Liver (tissue), 9 donors: ENCODE measurements around the gene ASMTL. TPM values are rescaled to one million over a fixed set of nuclear protein-coding genes. Genes with fewer than 3 reads are reported as not detected.

Experiments used
- DNase-seq: peaks from one replicate; pipeline ENCODE4 v3.0.0-alpha.2; 2017; ENCODE audit warnings: low spot score
- H3K27ac ChIP-seq, 2 donors: one replicate each; pipeline ENCODE4 v1.7.0; 2013; ENCODE audit warnings: inconsistent platforms in 2 of 2, low read length in 2 of 2, control low read depth in 1 of 2, low read depth in 1 of 2, mild to moderate bottlenecking in 1 of 2
- H3K27me3 ChIP-seq, 4 donors: one replicate each; pipeline versions ENCODE4 v1.6.1 to v1.7.0; 2013; ENCODE audit warnings: low read length in 3 of 4, inconsistent platforms in 1 of 4, mild to moderate bottlenecking in 1 of 4, moderate library complexity in 1 of 4; ENCODE audit not compliant: control insufficient read depth in 4 of 4, insufficient read depth in 4 of 4
- H3K36me3 ChIP-seq, 4 donors: one replicate each; pipeline versions ENCODE4 v1.6.1 to v1.7.0; 2013; ENCODE audit warnings: low read length in 3 of 4, mild to moderate bottlenecking in 3 of 4, low read depth in 1 of 4, moderate library complexity in 1 of 4; ENCODE audit not compliant: control insufficient read depth in 4 of 4, insufficient read depth in 3 of 4
- H3K4me1 ChIP-seq, 4 donors: one replicate each; pipeline versions ENCODE4 v1.6.1 to v1.7.0; 2013; ENCODE audit warnings: low read length in 3 of 4, mild to moderate bottlenecking in 3 of 4, moderate library complexity in 1 of 4; ENCODE audit not compliant: control insufficient read depth in 4 of 4, insufficient read depth in 4 of 4
- H3K4me3 ChIP-seq, 3 donors: one replicate each; pipeline versions ENCODE4 v1.6.1 to v1.7.0; 2013; ENCODE audit warnings: low read length in 3 of 3, control low read depth in 1 of 3, low read depth in 1 of 3, mild to moderate bottlenecking in 1 of 3
- H3K9ac ChIP-seq, 2 donors: one replicate each; pipeline ENCODE4 v1.7.0; 2013; ENCODE audit warnings: low read length in 2 of 2, mild to moderate bottlenecking in 2 of 2, moderate library complexity in 2 of 2, control low read depth in 1 of 2, low read depth in 1 of 2
- H3K9me3 ChIP-seq, 4 donors: one replicate each; pipeline versions ENCODE4 v1.6.1 to v1.7.0; 2013; ENCODE audit warnings: low read length in 3 of 4; ENCODE audit not compliant: control insufficient read depth in 4 of 4
- EGR1 ChIP-seq, 2 donors: IDR thresholded peaks; 2 replicates each; pipeline ENCODE4 v1.6.1; 2016 to 2018; ENCODE audit warnings: antibody characterized with exemption in 2 of 2, low read depth in 2 of 2
- FOXA1 ChIP-seq: IDR thresholded peaks from 2 replicates; pipeline ENCODE4 v1.6.1; 2016; ENCODE audit warnings: antibody characterized with exemption
- FOXA2 ChIP-seq: IDR thresholded peaks from 2 replicates; pipeline ENCODE4 v1.6.1; 2016; ENCODE audit warnings: antibody characterized with exemption
- GABPA ChIP-seq, 2 donors: IDR thresholded peaks in 1 of 2; conservative IDR thresholded peaks in 1 of 2; 2 replicates each; pipeline ENCODE4 v1.6.1; 2016; ENCODE audit warnings: antibody characterized with exemption in 2 of 2, mild to moderate bottlenecking in 1 of 2, moderate library complexity in 1 of 2
- HNF4A ChIP-seq, 2 donors: conservative IDR thresholded peaks; 2 replicates each; pipeline ENCODE4 v1.6.1; 2016; ENCODE audit warnings: antibody characterized with exemption in 2 of 2, mild to moderate bottlenecking in 2 of 2
- HNF4G ChIP-seq: IDR thresholded peaks from 2 replicates; pipeline ENCODE4 v1.6.1; 2016; ENCODE audit warnings: antibody characterized with exemption
- JUND ChIP-seq, 2 donors: IDR thresholded peaks; 2 replicates each; pipeline ENCODE4 v1.6.1; 2016; ENCODE audit warnings: antibody characterized with exemption in 2 of 2
- NR2F2 ChIP-seq: IDR thresholded peaks from 2 replicates; pipeline ENCODE4 v1.6.1; 2016; ENCODE audit warnings: antibody characterized with exemption
- RAD21 ChIP-seq, 2 donors: IDR thresholded peaks; 2 replicates each; pipeline ENCODE4 v1.6.1; 2016; ENCODE audit warnings: antibody characterized with exemption in 2 of 2, mild to moderate bottlenecking in 2 of 2
- RXRA ChIP-seq, 2 donors: IDR thresholded peaks; 2 replicates each; pipeline ENCODE4 v1.6.1; 2017 to 2018; ENCODE audit warnings: antibody characterized with exemption in 2 of 2, mild to moderate bottlenecking in 1 of 2
- SP1 ChIP-seq: IDR thresholded peaks from 2 replicates; pipeline ENCODE4 v1.6.1; 2018; ENCODE audit warnings: antibody characterized with exemption, mild to moderate bottlenecking
- TAF1 ChIP-seq: conservative IDR thresholded peaks from 2 replicates; pipeline ENCODE4 v1.6.1; 2016; ENCODE audit warnings: antibody characterized with exemption, mild to moderate bottlenecking
- YY1 ChIP-seq: IDR thresholded peaks from 2 replicates; pipeline ENCODE4 v1.6.1; 2016; ENCODE audit warnings: antibody characterized with exemption, mild to moderate bottlenecking
- WGBS: extraction: QIAGEN DNeasy Blood & Tissue Kit; methylation state at CpG from one replicate; pipeline ENCODE4 v1.1.7; 2013; 5-methylcytosine and 5-hydroxymethylcytosine counted together
- polyA plus RNA-seq, 2 donors: library from polyadenylated mRNA; stranded (reverse) in 1 of 2; unstranded in 1 of 2; fragments of 200-250 nt in 1 of 2; fragments of >200 nt in 1 of 2; fragmentation: Nextera tagmentation in 1 of 2; extraction: Ambion mirVana in 1 of 2; gene quantifications; one replicate each; pipeline versions ENCODE4 v1.2.1 to v1.2.3, GENCODE V29; 2013 to 2015
- total RNA-seq, 2 donors: library from RNA; depleted of rRNA; stranded (reverse); fragments of >200 nt; gene quantifications; one replicate each; pipeline ENCODE4 v1.2.3, GENCODE V29; 2014
- TF ChIP-seq, protein P1 (sequence below): fragments of 150-350 bp; IDR thresholded peaks from 2 replicates; pipeline ENCODE4 v1.5.1; 2017; ENCODE audit warnings: improper control_type of control experiment, low read depth, low read length; ENCODE audit not compliant: missing input control
- TF ChIP-seq, protein P2 (sequence below): IDR thresholded peaks from 2 replicates; pipeline ENCODE4 v1.6.1; 2016; ENCODE audit warnings: antibody characterized with exemption, mild to moderate bottlenecking
- TF ChIP-seq, protein P3 (sequence below): IDR thresholded peaks from 2 replicates; pipeline ENCODE4 v1.6.1; 2016; ENCODE audit warnings: antibody characterized with exemption
- TF ChIP-seq, protein P4 (sequence below): IDR thresholded peaks from 2 replicates; pipeline ENCODE4 v1.6.1; 2016; ENCODE audit warnings: antibody characterized with exemption
- TF ChIP-seq, protein P5 (sequence below): IDR thresholded peaks from 2 replicates; pipeline ENCODE4 v1.6.1; 2016; ENCODE audit warnings: antibody characterized with exemption
- donor health status: healthy.
- donor health status: healthy.
- donor health status: healthy.
- donor health status: healthy.
- donor health status: healthy.

The ASMTL gene
- total and polyA plus RNA-seq, 4 donors, result 10.3 to 18.9 (median 11.6) TPM

DNA sequence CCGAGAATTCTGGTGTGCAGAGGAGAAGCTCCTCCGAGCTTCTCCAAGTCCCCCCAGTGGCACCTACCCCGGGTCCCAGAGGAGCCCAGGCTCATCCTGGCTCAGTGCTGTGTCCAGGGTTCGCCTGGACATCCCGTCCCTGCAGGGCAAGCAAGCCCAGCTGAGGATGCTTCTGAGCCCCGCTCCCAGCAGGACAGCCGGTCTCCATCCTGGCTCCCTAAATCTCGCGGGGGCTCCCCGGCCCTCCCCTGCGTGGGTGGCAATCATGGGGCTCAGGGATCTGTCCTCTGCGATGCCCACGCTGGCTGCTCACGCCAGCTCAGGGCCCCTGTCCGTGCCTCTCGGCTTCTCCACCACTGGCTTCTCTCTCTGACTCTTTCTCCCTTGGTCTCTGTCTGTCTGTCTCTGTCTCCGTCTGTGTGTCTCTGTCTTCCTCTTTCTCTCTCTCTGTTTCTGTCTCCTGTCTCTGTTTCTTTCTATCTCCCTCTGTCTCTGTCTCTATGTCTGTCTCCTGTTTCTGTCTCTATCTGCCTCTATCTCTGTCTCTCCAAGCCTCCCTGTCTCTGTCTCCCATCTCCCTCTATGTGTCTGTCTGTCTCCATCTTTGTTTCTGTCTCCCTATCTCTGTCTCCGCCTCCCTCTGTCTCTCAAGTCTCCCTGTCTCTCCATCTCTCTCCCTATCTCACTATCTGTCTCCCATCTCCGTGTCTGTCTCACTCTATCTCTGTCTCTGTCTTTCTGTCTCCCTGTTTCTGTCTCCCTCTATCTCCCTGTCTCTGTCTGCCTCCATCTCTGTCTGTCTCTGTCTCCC is 33.0 kb downstream of the ASMTL start:
- H3K27ac ChIP-seq, result no peak overlapping the region
- H3K4me1 ChIP-seq, result no peaks in the 10 kb centered on the region
- peaks cover 0 to 39% (median 16%) of the 10 kb centered on the region in 4 donors for H3K36me3 ChIP-seq
- no peaks in the 10 kb centered on the region for H3K27me3 ChIP-seq
- no peak overlapping the region for H3K9ac ChIP-seq
- H3K4me3 ChIP-seq, result no peak overlapping the region
- H3K9me3 ChIP-seq, result peaks cover 1 to 8% (median 7%) of the 10 kb centered on the region in 4 donors
- WGBS, result 86% methylated on average over 19 of the region's 19 CpGs
- no peak for DNase-seq
- TF ChIP-seq RAD21 (IDR thresholded peaks at IDR 0.05) (no peak), FOXA2 (no peak), NR2F2 (no peak), FOXA1 (no peak), SP1 (no peak), RXRA (IDR thresholded peaks at IDR 0.05) (no peak), YY1 (no peak), JUND (IDR thresholded peaks at IDR 0.05) (no peak), HNF4A (conservative IDR thresholded peaks at IDR 0.05) (no peak), EGR1 (IDR thresholded peaks at IDR 0.05; ENCODE audit: low read depth in 2 of 2) (no peak), GABPA (IDR thresholded peaks at IDR 0.05 in 1 of 2, conservative IDR thresholded peaks at IDR 0.05 in 1 of 2) (no peak), TAF1 (no peak), HNF4G (no peak)
- TF ChIP-seq, protein P1, sequence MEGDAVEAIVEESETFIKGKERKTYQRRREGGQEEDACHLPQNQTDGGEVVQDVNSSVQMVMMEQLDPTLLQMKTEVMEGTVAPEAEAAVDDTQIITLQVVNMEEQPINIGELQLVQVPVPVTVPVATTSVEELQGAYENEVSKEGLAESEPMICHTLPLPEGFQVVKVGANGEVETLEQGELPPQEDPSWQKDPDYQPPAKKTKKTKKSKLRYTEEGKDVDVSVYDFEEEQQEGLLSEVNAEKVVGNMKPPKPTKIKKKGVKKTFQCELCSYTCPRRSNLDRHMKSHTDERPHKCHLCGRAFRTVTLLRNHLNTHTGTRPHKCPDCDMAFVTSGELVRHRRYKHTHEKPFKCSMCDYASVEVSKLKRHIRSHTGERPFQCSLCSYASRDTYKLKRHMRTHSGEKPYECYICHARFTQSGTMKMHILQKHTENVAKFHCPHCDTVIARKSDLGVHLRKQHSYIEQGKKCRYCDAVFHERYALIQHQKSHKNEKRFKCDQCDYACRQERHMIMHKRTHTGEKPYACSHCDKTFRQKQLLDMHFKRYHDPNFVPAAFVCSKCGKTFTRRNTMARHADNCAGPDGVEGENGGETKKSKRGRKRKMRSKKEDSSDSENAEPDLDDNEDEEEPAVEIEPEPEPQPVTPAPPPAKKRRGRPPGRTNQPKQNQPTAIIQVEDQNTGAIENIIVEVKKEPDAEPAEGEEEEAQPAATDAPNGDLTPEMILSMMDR, result no peak
- TF ChIP-seq, protein P2, sequence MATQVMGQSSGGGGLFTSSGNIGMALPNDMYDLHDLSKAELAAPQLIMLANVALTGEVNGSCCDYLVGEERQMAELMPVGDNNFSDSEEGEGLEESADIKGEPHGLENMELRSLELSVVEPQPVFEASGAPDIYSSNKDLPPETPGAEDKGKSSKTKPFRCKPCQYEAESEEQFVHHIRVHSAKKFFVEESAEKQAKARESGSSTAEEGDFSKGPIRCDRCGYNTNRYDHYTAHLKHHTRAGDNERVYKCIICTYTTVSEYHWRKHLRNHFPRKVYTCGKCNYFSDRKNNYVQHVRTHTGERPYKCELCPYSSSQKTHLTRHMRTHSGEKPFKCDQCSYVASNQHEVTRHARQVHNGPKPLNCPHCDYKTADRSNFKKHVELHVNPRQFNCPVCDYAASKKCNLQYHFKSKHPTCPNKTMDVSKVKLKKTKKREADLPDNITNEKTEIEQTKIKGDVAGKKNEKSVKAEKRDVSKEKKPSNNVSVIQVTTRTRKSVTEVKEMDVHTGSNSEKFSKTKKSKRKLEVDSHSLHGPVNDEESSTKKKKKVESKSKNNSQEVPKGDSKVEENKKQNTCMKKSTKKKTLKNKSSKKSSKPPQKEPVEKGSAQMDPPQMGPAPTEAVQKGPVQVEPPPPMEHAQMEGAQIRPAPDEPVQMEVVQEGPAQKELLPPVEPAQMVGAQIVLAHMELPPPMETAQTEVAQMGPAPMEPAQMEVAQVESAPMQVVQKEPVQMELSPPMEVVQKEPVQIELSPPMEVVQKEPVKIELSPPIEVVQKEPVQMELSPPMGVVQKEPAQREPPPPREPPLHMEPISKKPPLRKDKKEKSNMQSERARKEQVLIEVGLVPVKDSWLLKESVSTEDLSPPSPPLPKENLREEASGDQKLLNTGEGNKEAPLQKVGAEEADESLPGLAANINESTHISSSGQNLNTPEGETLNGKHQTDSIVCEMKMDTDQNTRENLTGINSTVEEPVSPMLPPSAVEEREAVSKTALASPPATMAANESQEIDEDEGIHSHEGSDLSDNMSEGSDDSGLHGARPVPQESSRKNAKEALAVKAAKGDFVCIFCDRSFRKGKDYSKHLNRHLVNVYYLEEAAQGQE, result no peak
- TF ChIP-seq, protein P3, sequence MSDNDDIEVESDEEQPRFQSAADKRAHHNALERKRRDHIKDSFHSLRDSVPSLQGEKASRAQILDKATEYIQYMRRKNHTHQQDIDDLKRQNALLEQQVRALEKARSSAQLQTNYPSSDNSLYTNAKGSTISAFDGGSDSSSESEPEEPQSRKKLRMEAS, result no peak
- TF ChIP-seq, protein P4, sequence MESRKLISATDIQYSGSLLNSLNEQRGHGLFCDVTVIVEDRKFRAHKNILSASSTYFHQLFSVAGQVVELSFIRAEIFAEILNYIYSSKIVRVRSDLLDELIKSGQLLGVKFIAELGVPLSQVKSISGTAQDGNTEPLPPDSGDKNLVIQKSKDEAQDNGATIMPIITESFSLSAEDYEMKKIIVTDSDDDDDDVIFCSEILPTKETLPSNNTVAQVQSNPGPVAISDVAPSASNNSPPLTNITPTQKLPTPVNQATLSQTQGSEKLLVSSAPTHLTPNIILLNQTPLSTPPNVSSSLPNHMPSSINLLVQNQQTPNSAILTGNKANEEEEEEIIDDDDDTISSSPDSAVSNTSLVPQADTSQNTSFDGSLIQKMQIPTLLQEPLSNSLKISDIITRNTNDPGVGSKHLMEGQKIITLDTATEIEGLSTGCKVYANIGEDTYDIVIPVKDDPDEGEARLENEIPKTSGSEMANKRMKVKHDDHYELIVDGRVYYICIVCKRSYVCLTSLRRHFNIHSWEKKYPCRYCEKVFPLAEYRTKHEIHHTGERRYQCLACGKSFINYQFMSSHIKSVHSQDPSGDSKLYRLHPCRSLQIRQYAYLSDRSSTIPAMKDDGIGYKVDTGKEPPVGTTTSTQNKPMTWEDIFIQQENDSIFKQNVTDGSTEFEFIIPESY, result no peak
- TF ChIP-seq, protein P5, sequence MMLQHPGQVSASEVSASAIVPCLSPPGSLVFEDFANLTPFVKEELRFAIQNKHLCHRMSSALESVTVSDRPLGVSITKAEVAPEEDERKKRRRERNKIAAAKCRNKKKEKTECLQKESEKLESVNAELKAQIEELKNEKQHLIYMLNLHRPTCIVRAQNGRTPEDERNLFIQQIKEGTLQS, result no peak
